Measurements from ENCODE around the gene ERBB2.

DNA sequence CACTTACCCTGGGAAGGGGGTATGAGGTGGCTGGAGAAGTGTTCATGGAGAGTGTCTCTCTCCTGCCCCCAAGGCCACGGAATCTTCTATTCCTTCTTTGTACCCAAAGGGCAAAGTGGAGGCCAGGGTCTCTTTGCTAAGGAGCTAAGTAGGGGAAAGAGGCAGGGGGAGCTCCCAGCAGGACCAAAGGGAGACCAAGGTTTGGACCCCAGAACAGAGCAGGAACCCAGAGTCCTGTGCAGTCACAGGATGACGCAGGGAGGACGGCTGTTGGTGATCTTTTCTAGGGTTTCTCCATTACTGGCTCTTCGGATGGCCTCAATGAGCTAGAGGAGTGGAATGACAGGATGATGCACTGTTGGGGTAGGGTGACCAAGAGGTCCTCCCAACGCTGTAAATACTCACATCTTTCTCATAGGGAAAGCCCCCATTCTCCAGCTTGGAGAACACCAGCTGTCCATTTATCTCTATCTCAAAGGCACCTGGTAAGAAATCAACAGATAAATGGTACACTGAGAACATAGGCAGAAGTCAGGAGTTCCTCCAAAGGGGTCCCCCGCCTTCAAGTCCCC lies 29.5 kb downstream of the ERBB2 start:
- TF ChIP-seq, protein P1, sequence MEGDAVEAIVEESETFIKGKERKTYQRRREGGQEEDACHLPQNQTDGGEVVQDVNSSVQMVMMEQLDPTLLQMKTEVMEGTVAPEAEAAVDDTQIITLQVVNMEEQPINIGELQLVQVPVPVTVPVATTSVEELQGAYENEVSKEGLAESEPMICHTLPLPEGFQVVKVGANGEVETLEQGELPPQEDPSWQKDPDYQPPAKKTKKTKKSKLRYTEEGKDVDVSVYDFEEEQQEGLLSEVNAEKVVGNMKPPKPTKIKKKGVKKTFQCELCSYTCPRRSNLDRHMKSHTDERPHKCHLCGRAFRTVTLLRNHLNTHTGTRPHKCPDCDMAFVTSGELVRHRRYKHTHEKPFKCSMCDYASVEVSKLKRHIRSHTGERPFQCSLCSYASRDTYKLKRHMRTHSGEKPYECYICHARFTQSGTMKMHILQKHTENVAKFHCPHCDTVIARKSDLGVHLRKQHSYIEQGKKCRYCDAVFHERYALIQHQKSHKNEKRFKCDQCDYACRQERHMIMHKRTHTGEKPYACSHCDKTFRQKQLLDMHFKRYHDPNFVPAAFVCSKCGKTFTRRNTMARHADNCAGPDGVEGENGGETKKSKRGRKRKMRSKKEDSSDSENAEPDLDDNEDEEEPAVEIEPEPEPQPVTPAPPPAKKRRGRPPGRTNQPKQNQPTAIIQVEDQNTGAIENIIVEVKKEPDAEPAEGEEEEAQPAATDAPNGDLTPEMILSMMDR (IDR thresholded peaks at IDR 0.05), result no peak
- TF ChIP-seq EZH2 (IDR thresholded peaks at IDR 0.05) (no peak), EZH2phosphoT487 (IDR thresholded peaks at IDR 0.05) (no peak)

All from neural progenitor cell (in vitro differentiated cells).